GM23338 (cell line): ENCODE data around the gene TNNT3. TPM values are rescaled to one million over a fixed set of nuclear protein-coding genes. Genes with fewer than 3 reads are reported as not detected.

Source experiments
- ATAC-seq: fragments of 200-7000 bp; cut with Tn5 transposase; 3 replicates; pipeline ENCODE4 v1.9.1; 2020
- DNase-seq: peaks from one replicate; pipeline ENCODE4 v3.0.0-alpha.2; 2015; ENCODE audit warnings: low spot score
- H2AFZ ChIP-seq: fragments of 200-600 bp; sonication (generic); 2 replicates; pipeline ENCODE4 v1.8.0; 2016; ENCODE audit warnings: antibody characterized with exemption, mild to moderate bottlenecking, moderate library complexity
- H3F3A ChIP-seq: fragments of 200-600 bp; sonication (generic); replicated peaks from 2 replicates; pipeline ENCODE4 v1.8.0; 2017; ENCODE audit warnings: antibody characterized with exemption, mixed run types, low read depth
- H3K27ac ChIP-seq: fragments of 200-600 bp; sonication (generic); 2 replicates; pipeline ENCODE4 v1.6.1; 2016; ENCODE audit warnings: low read depth
- H3K27me3 ChIP-seq: fragments of 200-600 bp; sonication (generic); 2 replicates; pipeline ENCODE4 v1.8.0; 2016; ENCODE audit warnings: mild to moderate bottlenecking, mixed run types, moderate library complexity; ENCODE audit not compliant: insufficient read depth
- H3K36me3 ChIP-seq: fragments of 200-600 bp; sonication (generic); 2 replicates; pipeline ENCODE4 v1.8.0; 2016; ENCODE audit warnings: mild to moderate bottlenecking; ENCODE audit not compliant: insufficient read depth
- H3K4me1 ChIP-seq: fragments of 200-600 bp; sonication (generic); 2 replicates; pipeline ENCODE4 v1.8.0; 2016; ENCODE audit warnings: mild to moderate bottlenecking, moderate library complexity; ENCODE audit not compliant: insufficient read depth
- H3K4me2 ChIP-seq: fragments of 200-600 bp; sonication (generic); 2 replicates; pipeline ENCODE4 v1.7.1; 2017; ENCODE audit warnings: mixed run types
- H3K4me3 ChIP-seq: fragments of 200-600 bp; sonication (generic); 2 replicates; pipeline ENCODE4 v1.6.1; 2016; ENCODE audit warnings: mixed run types
- H3K79me2 ChIP-seq: fragments of 200-600 bp; sonication (generic); replicated peaks from 2 replicates; pipeline ENCODE4 v1.8.0; 2017; ENCODE audit warnings: mild to moderate bottlenecking; ENCODE audit not compliant: insufficient read depth
- H3K9me2 ChIP-seq: fragments of 200-600 bp; sonication (generic); 2 replicates; pipeline ENCODE4 v1.8.0; 2017; ENCODE audit not compliant: insufficient read depth
- H4K20me1 ChIP-seq: fragments of 200-600 bp; sonication (generic); replicated peaks from 2 replicates; pipeline ENCODE4 v1.8.0; 2017; ENCODE audit warnings: mild to moderate bottlenecking; ENCODE audit not compliant: insufficient read depth
- H3K27ac Mint-ChIP-seq: 2 replicates; pipeline ENCODE4 v1.8.0; 2020; ENCODE audit warnings: inconsistent platforms, mild to moderate bottlenecking, moderate library complexity, mixed read lengths
- H3K27me3 Mint-ChIP-seq: 3 replicates; pipeline ENCODE4 v1.8.0; 2022; ENCODE audit warnings: low read depth, mild to moderate bottlenecking, moderate library complexity, mixed read lengths, inconsistent platforms; ENCODE audit not compliant: insufficient read depth, poor library complexity
- H3K36me3 Mint-ChIP-seq: 3 replicates; pipeline ENCODE4 v1.8.0; 2021; ENCODE audit warnings: low read depth, mild to moderate bottlenecking, inconsistent platforms, moderate library complexity, mixed read lengths
- H3K4me1 Mint-ChIP-seq: 3 replicates; pipeline ENCODE4 v1.8.0; 2020; ENCODE audit warnings: mild to moderate bottlenecking, inconsistent platforms, mixed read lengths
- H3K4me3 Mint-ChIP-seq: 3 replicates; pipeline ENCODE4 v1.8.0; 2021; ENCODE audit warnings: moderate library complexity, mild to moderate bottlenecking, inconsistent platforms, mixed read lengths
- H3K9me3 Mint-ChIP-seq: 3 replicates; pipeline ENCODE4 v1.8.0; 2020; ENCODE audit warnings: moderate library complexity, mild to moderate bottlenecking, inconsistent platforms, mixed read lengths
- CREB1 ChIP-seq: fragments of 250-450 bp; sonication (Bioruptor Pico); IDR thresholded peaks from 2 replicates; pipeline ENCODE4 v1.5.0; 2020; ENCODE audit warnings: low read depth, mild to moderate bottlenecking, moderate library complexity
- CTCF ChIP-seq, 2 experiments: fragments of 200-600 bp in 1 of 2; sonication (generic) in 1 of 2; conservative IDR thresholded peaks; 2 replicates each; pipeline versions ENCODE4 v1.5.1 to v1.6.1; 2016 to 2017; ENCODE audit warnings: antibody characterized with exemption in 2 of 2, low read depth in 2 of 2, mild to moderate bottlenecking in 2 of 2, moderate library complexity in 1 of 2
- ETS1 ChIP-seq: IDR thresholded peaks from 2 replicates; pipeline ENCODE4 v1.6.1; 2016; ENCODE audit warnings: antibody characterized with exemption
- EZH2 ChIP-seq: fragments of 200-600 bp; sonication (generic); IDR thresholded peaks from one replicate; pipeline ENCODE4 v1.8.0; 2017; ENCODE audit warnings: antibody characterized with exemption, mild to moderate bottlenecking, low read depth; ENCODE audit not compliant: unreplicated experiment
- EZH2phosphoT487 ChIP-seq: fragments of 200-600 bp; sonication (generic); IDR thresholded peaks from one replicate; pipeline ENCODE4 v1.8.1; 2018; ENCODE audit warnings: antibody characterized with exemption; ENCODE audit not compliant: unreplicated experiment
- JUNB ChIP-seq: IDR thresholded peaks from one replicate; pipeline ENCODE4 v1.6.1; 2016; ENCODE audit warnings: antibody characterized with exemption; ENCODE audit not compliant: unreplicated experiment
- NANOG ChIP-seq: IDR thresholded peaks from 2 replicates; pipeline ENCODE4 v1.6.1; 2016; ENCODE audit warnings: antibody characterized with exemption, borderline replicate concordance
- POLR2AphosphoS5 ChIP-seq: IDR thresholded peaks from 2 replicates; pipeline ENCODE4 v1.6.1; 2016; ENCODE audit warnings: antibody characterized with exemption, low read depth
- STAT1 ChIP-seq: IDR thresholded peaks from one replicate; pipeline ENCODE4 v1.6.1; 2016; ENCODE audit warnings: antibody characterized with exemption; ENCODE audit not compliant: unreplicated experiment
- ZNF331 ChIP-seq: fragments of 250-450 bp; sonication (Bioruptor Pico); IDR thresholded peaks from 2 replicates; pipeline ENCODE4 v1.5.0; 2020; ENCODE audit warnings: low read depth, mild to moderate bottlenecking, moderate library complexity
- ZNF462 ChIP-seq: fragments of 250-450 bp; sonication (Bioruptor Pico); IDR thresholded peaks from 2 replicates; pipeline ENCODE4 v1.5.0; 2020; ENCODE audit warnings: mild to moderate bottlenecking, moderate library complexity
- polyA plus RNA-seq: library from polyadenylated mRNA; unstranded; fragments of >200 nt; fragmentation: Nextera tagmentation; extraction: Ambion mirVana; gene quantifications from 2 replicates; pipeline ENCODE4 v1.2.1, GENCODE V29; 2016
- total RNA-seq: library from RNA; depleted of rRNA; stranded (reverse); fragments of >200 nt; shearing (Covaris generic); gene quantifications from 2 replicates; pipeline ENCODE4 v1.2.3, GENCODE V29; 2014

TNNT3 gene
- total and polyA plus RNA-seq, 2 experiments from 2014 or later = not detected

- Mint-ChIP-seq H3K27ac (no peak overlapping the region), H3K36me3 (no peaks in the 10 kb centered on the region), H3K4me3 (no peak overlapping the region), H3K4me1 (0 out of 3 replicates have a peak, but pooled peaks cover 5% of the 10 kb centered on the region), H3K27me3 (peaks cover 14% of the 10 kb centered on the region), H3K9me3 (no peaks in the 10 kb centered on the region)
- no peak overlapping the region for H2AFZ ChIP-seq
- H3K4me2 ChIP-seq = no peak overlapping the region
- H3F3A ChIP-seq = no peaks in the 10 kb centered on the region
- TF ChIP-seq CREB1 (CRISPR knock-in tag) (no peak), POLR2AphosphoS5 (no peak)
- no peaks in the 10 kb centered on the region for H4K20me1 ChIP-seq
- ATAC-seq = no peak
- H3K27ac ChIP-seq = no peak overlapping the region
- H3K4me3 ChIP-seq = no peak overlapping the region
- no peaks in the 10 kb centered on the region for H3K79me2 ChIP-seq
- no peaks in the 10 kb centered on the region for H3K4me1 ChIP-seq
- H3K27me3 ChIP-seq = no peaks in the 10 kb centered on the region
- H3K9me2 ChIP-seq = no peaks in the 10 kb centered on the region
- H3K36me3 ChIP-seq = no peaks in the 10 kb centered on the region
- no peak for DNase-seq
Measured at GRCh38 chr11:1927848-1928469, 8.5 kb downstream of the TNNT3 start.

GRCh38 chr11:1928470-1928890 is 9.0 kb downstream of the TNNT3 start:
- DNase-seq (no peak), ATAC-seq (no peak)
- H3K27ac ChIP-seq = no peak overlapping the region
- no peaks in the 10 kb centered on the region for H3K4me1 ChIP-seq
- H3K27me3 ChIP-seq = no peaks in the 10 kb centered on the region
- no peak overlapping the region for H3K27ac Mint-ChIP-seq
- H3K36me3 ChIP-seq = no peaks in the 10 kb centered on the region
- no peaks in the 10 kb centered on the region for H3K9me3 Mint-ChIP-seq
- no peaks in the 10 kb centered on the region for H4K20me1 ChIP-seq
- peaks cover 18% of the 10 kb centered on the region for H3K27me3 Mint-ChIP-seq
- no peak overlapping the region for H3K4me3 Mint-ChIP-seq
- no peaks in the 10 kb centered on the region for H3K36me3 Mint-ChIP-seq
- no peak overlapping the region for H2AFZ ChIP-seq
- H3K4me2 ChIP-seq = no peak overlapping the region
- H3K79me2 ChIP-seq = no peaks in the 10 kb centered on the region
- no peak overlapping the region for H3K4me3 ChIP-seq
- H3F3A ChIP-seq = no peaks in the 10 kb centered on the region
- 0 out of 3 replicates have a peak, but pooled peaks cover 5% of the 10 kb centered on the region for H3K4me1 Mint-ChIP-seq
- no peaks in the 10 kb centered on the region for H3K9me2 ChIP-seq
- TF ChIP-seq STAT1 = no peak
- TF ChIP-seq CTCF (conservative IDR thresholded peaks at IDR 0.05; ENCODE audit: low read depth in 2 of 2) = no peak
- no peak for TF ChIP-seq ZNF462 (CRISPR knock-in tag)
- no peak for TF ChIP-seq NANOG
- TF ChIP-seq EZH2 = no peak
- TF ChIP-seq POLR2AphosphoS5 = no peak
- TF ChIP-seq ETS1 = no peak
- no peak for TF ChIP-seq CREB1 (CRISPR knock-in tag)
- TF ChIP-seq ZNF331 (CRISPR knock-in tag) = no peak
- TF ChIP-seq EZH2phosphoT487 = no peak
- TF ChIP-seq JUNB = no peak
